ENCODE results near the gene PCSK5. TPM values are rescaled to one million over a fixed set of nuclear protein-coding genes. Genes with fewer than 3 reads are reported as not detected.
"Not testable (repeated sequence)": the region's sequence is repeated elsewhere in the genome, so short reads cannot be mapped to it uniquely, and the experiment has no call there.

Gene PCSK5
- total RNA-seq, 1 experiment from 2014 or later, result 18.6 TPM

DNA sequence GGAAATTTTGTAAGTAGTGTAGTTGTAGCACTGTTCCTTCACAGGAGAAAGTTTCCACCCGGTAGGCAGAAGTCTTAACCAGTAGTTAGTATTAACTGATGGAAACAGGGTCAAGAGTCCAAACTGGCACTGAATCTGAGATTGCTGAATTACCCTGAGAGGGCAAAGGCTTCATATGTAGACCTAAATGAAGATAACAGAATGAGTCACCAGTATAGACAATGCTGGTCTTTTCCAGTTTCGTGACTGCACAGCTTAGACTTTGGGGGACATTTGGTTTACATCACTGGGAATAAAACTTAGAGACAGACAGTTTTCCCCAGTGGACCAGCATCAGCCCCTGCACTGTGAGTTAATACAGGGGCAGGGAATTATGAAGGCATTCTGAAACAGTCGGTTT, 60.5 kb downstream of the PCSK5 start:
- H3K4me1 ChIP-seq, result no peaks in the 10 kb centered on the region
- H3K27ac ChIP-seq, result no peak overlapping the region

GRCh38 chr9:75953218-75953617, 62.7 kb downstream of the PCSK5 start:
- H3K27ac ChIP-seq, result no peak overlapping the region
- H3K4me3 ChIP-seq, result no peak overlapping the region
- H3K36me3 ChIP-seq, result peaks cover 6% of the 10 kb centered on the region
- H3K9me3 ChIP-seq (replicated peaks), result no peaks in the 10 kb centered on the region
- H3K27me3 ChIP-seq, result no peaks in the 10 kb centered on the region
- DNase-seq, result no peak
- no peaks in the 10 kb centered on the region for H3K4me1 ChIP-seq

More for the DNA sequence above, 60.5 kb downstream of the PCSK5 start:
- no peak overlapping the region for H3K4me3 ChIP-seq
- H3K36me3 ChIP-seq, result peaks cover 12% of the 10 kb centered on the region
- H3K27me3 ChIP-seq, result no peaks in the 10 kb centered on the region
- no peaks in the 10 kb centered on the region; the same call in 1 of the 2 replicates for H3K9me3 ChIP-seq (replicated peaks)
- DNase-seq, result no peak

- H3K27me3 ChIP-seq, result no peaks in the 10 kb centered on the region
- no peaks in the 10 kb centered on the region for H3K9me3 ChIP-seq (replicated peaks)
- H3K27ac ChIP-seq, result no peak overlapping the region
- no peak overlapping the region for H3K4me3 ChIP-seq
- DNase-seq, result no peak
- peaks cover 3% of the 10 kb centered on the region for H3K36me3 ChIP-seq
- peaks cover 12% of the 10 kb centered on the region for H3K4me1 ChIP-seq
These were observed 65.7 kb downstream of the PCSK5 start for GRCh38 chr9:75956161-75956560.

DNA sequence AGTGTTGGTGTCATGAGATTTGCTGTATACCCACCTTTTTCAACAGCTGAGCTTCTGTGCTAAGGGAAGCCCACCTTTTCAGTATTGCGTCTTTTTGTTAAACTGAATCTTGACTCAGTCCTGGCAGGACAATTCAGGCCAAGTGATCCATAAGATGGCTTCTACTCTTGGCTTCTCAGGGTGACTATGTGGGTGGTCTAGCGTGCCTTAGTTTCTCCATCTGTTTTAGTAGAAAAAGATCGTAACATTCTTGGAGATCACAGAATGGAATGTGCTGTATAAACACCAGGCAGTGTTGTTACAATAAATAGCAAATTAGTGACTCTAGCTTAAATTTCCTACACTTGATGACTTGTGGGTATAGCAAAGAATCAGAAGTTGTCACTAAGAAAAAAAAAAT, 66.6 kb downstream of the PCSK5 start:
- Histone ChIP-seq H3K4me1 (peaks cover 12% of the 10 kb centered on the region), H3K36me3 (no peaks in the 10 kb centered on the region), H3K27ac (no peak overlapping the region), H3K27me3 (no peaks in the 10 kb centered on the region), H3K4me3 (no peak overlapping the region), H3K9me3 (replicated peaks) (no peaks in the 10 kb centered on the region)
- no peak for DNase-seq

- Histone ChIP-seq H3K4me1 (peaks cover 12% of the 10 kb centered on the region), H3K4me3 (no peak overlapping the region), H3K9me3 (replicated peaks) (no peaks in the 10 kb centered on the region), H3K27ac (no peak overlapping the region), H3K36me3 (no peaks in the 10 kb centered on the region), H3K27me3 (no peaks in the 10 kb centered on the region)
- DNase-seq, result no peak
These were observed 67.8 kb downstream of the PCSK5 start for GRCh38 chr9:75958226-75958625.

DNA sequence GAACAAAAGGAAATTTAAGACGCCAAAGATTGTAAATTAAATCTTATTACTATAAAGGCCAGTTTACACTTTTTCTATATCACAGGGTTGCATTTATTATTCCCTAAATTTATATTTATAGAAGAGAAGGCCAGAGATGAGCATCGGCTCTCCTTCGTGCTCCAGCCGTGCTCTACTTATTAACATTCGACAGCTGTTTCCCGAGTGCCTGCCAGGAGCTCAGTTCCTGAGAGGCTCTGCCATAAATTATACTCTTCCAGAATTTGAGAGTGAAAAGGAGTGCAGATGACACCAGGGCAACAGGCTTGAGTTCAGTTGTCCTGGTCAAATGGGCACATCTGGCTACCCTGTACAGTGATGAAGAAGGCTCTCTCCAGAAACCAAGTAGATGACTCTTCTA, 70.1 kb downstream of the PCSK5 start:
- Histone ChIP-seq H3K4me1 (peaks cover 18% of the 10 kb centered on the region), H3K9me3 (replicated peaks) (0 out of 2 replicates have a peak, but pooled peaks cover 2% of the 10 kb centered on the region), H3K27ac (peak overlapping the region; percentile 5; the same call in 1 of the 2 replicates), H3K36me3 (no peaks in the 10 kb centered on the region), H3K27me3 (no peaks in the 10 kb centered on the region), H3K4me3 (no peak overlapping the region)
- DNase-seq, result peak; percentile 46 to 69

DNA sequence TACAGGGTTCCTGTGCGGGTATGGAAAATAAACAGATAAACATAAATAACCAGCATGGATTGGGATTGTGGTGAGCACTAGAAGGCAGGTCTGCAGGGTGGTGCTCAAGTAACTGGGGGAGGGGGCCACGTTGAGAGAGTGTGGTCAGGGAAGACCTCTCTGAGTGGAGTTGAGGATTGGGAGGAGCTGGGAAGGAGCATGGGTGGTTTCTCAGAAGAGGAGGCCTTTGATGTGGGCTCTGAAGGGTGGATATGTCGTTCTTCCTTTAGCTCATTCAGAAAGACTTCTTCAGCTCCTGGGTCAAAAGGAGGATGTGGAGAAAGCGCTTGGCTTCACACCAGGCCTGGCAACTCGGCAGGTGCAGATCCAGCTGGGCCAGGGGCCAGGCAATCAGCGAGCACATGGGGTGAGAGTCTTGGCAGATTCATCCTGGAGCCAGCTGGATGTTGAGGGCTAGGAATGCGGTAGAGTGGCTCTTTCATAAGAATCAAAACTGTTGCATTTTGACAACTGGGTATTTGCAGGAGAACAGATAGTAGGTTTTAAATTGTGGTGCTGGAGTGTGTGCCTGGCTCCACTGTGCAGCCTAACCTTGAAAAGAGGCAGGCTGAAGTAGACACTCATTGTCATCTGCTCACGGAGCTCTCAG, 71.7 kb downstream of the PCSK5 start:
- Histone ChIP-seq H3K27ac (no peak overlapping the region), H3K4me3 (no peak overlapping the region), H3K9me3 (replicated peaks) (peaks cover 3% of the 10 kb centered on the region; the same call in 1 of the 2 replicates), H3K4me1 (peaks cover 18% of the 10 kb centered on the region), H3K27me3 (no peaks in the 10 kb centered on the region), H3K36me3 (no peaks in the 10 kb centered on the region)
- DNase-seq, result peak in 1 of 2 experiments; percentile 29

DNA sequence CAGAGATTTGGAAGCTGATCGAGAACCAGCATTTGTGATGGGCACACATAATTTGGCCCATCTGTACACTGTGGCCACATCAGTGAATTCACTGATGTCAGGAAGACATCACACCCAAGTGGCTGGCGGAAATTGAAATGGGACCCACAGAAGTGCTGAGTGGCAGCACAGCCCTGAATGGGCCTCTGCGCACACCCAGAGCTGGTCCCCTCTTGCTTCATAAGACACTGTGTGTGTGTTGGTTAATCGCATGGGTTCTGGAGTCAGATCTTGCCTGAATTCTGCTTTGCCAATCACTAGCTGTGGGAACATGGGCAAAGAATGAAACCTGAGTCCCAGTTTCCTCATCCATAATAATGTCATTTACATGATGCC, 72.2 kb downstream of the PCSK5 start:
- Histone ChIP-seq H3K4me3 (no peak overlapping the region), H3K27me3 (no peaks in the 10 kb centered on the region), H3K4me1 (peaks cover 18% of the 10 kb centered on the region), H3K9me3 (replicated peaks) (peaks cover 5% of the 10 kb centered on the region; the same call in 1 of the 2 replicates), H3K36me3 (no peaks in the 10 kb centered on the region), H3K27ac (no peak overlapping the region)
- DNase-seq, result no peak

GRCh38 chr9:75963321-75963720, 72.8 kb downstream of the PCSK5 start:
- peaks cover 18% of the 10 kb centered on the region for H3K4me1 ChIP-seq
- DNase-seq; H3K9me3 ChIP-seq (replicated peaks); H3K36me3 ChIP-seq; H3K4me3 ChIP-seq; H3K27me3 ChIP-seq; H3K27ac ChIP-seq: not testable (repeated sequence)

DNA sequence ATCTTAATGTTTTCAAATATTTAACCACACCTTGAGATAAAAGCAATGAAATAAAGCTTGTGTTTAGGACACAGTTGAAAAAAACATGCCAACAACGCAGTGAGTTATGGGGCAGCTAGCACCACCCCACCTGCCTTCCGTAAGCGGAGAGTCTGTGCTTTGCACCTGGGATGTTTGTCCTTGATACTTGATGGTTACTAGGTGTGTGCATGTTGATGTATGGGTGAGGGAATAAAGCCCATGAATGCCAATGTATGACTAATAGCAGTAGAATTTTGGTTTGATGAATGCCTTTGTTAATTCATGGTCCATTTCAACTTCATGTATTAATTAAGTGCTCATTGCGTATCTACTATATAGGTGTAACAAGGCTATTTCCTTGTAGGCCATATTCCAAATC, 74.0 kb downstream of the PCSK5 start:
- peaks cover 5% of the 10 kb centered on the region; the same call in 1 of the 2 replicates for H3K9me3 ChIP-seq (replicated peaks)
- H3K4me1 ChIP-seq, result peaks cover 18% of the 10 kb centered on the region
- no peaks in the 10 kb centered on the region for H3K27me3 ChIP-seq
- H3K27ac ChIP-seq, result no peak overlapping the region
- no peaks in the 10 kb centered on the region for H3K36me3 ChIP-seq
- no peak overlapping the region for H3K4me3 ChIP-seq
- DNase-seq, result no peak

DNA sequence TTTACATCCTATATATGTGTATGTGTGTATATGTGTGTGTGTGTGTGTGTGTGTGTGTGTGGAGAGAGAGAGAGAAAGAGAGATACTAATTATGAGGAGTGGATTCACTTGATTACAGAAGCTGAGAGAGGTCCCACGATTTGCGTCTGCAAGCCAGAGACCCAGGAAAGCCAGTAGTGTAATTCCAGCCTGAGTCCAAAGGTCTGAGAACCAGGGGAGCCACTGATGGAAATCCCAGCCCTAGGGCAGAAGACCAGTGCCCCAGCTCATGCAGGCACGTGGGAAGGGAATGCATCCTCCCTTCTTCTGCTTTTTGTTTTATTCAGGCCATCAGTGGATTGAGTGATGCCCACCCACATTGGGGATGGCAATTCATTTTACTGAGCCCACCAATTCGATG, 74.8 kb downstream of the PCSK5 start:
- H3K36me3 ChIP-seq, result no peaks in the 10 kb centered on the region
- no peak for DNase-seq
- no peaks in the 10 kb centered on the region for H3K27me3 ChIP-seq

GRCh38 chr9:75967556-75967955, 77.1 kb downstream of the PCSK5 start:
- H3K4me1 ChIP-seq, result peaks cover 6% of the 10 kb centered on the region; the same call in 1 of the 2 replicates
- no peak overlapping the region for H3K27ac ChIP-seq

More for the DNA sequence above, 74.8 kb downstream of the PCSK5 start:
- Histone ChIP-seq H3K9me3 (replicated peaks) (peaks cover 5% of the 10 kb centered on the region; the same call in 1 of the 2 replicates), H3K27ac (no peak overlapping the region), H3K4me3 (no peak overlapping the region), H3K4me1 (peaks cover 14% of the 10 kb centered on the region)

GRCh38 chr9:75974016-75974766, 83.7 kb downstream of the PCSK5 start:
- Histone ChIP-seq H3K9me3 (replicated peaks) (no peaks in the 10 kb centered on the region), H3K4me1 (no peaks in the 10 kb centered on the region), H3K27ac (no peak overlapping the region), H3K27me3 (no peaks in the 10 kb centered on the region), H3K36me3 (0 out of 2 replicates have a peak, but pooled peaks cover 3% of the 10 kb centered on the region), H3K4me3 (no peak overlapping the region)
- DNase-seq, result no peak

More at GRCh38 chr9:75967556-75967955, 77.1 kb downstream of the PCSK5 start:
- DNase-seq, result no peak
- Histone ChIP-seq H3K27me3 (no peaks in the 10 kb centered on the region), H3K9me3 (replicated peaks) (peaks cover 5% of the 10 kb centered on the region; the same call in 1 of the 2 replicates), H3K36me3 (no peaks in the 10 kb centered on the region), H3K4me3 (no peak overlapping the region)

DNA sequence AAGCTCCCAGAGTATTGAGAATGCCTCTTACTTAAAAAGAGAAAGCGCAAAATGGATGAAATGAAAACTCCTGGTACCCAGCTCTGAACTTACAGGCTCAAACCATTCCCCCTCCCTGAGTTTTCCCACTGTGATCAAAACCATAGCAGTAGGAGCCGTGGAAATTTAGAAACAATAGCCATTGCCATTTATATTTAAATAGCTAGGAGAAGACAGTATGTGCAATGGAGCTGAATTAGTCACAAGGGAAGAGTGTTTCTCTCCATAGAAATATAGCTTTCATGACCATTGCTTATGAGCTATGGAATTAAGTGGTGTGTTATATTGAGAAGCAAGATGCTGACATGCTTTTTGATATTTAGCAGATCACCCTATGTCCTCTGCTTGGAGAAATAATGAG, 84.6 kb downstream of the PCSK5 start:
- Histone ChIP-seq H3K9me3 (replicated peaks) (no peaks in the 10 kb centered on the region), H3K36me3 (0 out of 2 replicates have a peak, but pooled peaks cover 3% of the 10 kb centered on the region), H3K27ac (no peak overlapping the region), H3K4me1 (no peaks in the 10 kb centered on the region), H3K27me3 (no peaks in the 10 kb centered on the region), H3K4me3 (no peak overlapping the region)
- DNase-seq, result no peak

DNA sequence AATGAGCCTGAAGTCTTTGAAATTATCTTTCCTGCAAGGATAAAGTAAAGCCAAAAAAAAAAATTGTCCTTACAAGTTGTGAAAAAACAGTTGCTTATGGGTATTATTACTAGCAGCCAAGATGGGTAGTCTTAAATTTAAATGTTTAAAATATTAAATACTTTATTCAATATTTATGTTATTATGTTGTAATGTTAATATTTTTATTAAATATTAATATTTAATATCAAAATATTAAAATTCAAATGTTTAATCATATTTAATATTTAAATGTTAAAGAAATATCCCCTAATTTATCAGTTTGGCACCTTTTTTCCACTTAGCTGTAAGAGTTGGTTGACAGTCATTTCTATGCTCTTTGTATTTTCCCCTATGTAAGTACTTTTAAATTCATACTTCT, 86.1 kb downstream of the PCSK5 start:
- no peak overlapping the region for H3K4me3 ChIP-seq
- no peak for DNase-seq
- no peaks in the 10 kb centered on the region for H3K9me3 ChIP-seq (replicated peaks)
- H3K4me1 ChIP-seq, result no peaks in the 10 kb centered on the region
- H3K36me3 ChIP-seq, result 0 out of 2 replicates have a peak, but pooled peaks cover 3% of the 10 kb centered on the region
- H3K27me3 ChIP-seq, result no peaks in the 10 kb centered on the region
- H3K27ac ChIP-seq, result no peak overlapping the region

Data from SJCRH30 (cell line).